Measurements from ENCODE around the gene SLFNL1.

Gene SLFNL1

GRCh38 chr1:41020109-41020576 lies 1.4 kb downstream of the SLFNL1 start:
- no peak for DNase-seq (ENCODE audit: low spot score)

DNA sequence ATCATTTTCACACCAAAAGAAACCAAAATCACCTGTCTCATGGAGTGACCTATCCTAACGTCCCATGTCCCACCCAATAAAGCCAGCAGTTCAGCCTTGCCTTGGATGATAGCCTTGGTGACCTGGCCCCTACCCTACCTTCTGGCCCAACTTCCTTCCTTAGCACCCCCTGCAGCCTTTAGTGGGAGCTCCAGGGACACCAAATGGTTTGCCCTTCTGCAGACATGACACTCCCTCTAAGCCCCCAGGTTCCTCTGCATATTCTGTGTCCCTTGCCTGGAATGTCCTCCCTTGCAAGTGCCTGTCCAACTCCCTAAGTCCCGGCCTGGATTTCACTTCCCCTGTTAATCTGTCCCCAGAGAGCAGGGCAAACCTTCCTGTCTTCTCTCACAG lies 2.2 kb downstream of the SLFNL1 start:
- no peak for DNase-seq (ENCODE audit: low spot score)

DNA sequence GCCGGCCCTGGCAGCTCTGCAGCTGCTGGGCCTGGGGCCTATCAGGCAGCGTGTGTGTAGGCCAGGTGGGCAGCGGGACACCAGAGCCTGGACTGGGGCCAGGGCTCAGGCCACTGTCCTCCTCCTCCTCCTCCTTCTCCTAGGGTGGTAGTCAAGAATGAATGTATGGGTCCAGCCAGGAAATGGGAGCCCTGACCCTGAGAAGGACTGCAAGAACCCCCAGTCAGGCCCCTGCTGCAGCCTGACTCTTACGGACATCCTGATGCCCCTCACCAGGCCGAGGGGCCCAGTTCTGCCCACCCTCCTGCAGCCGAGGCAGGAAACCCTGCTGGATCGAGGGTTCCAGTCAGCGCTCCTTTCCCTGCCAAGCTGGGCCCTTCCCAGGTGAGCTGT lies 3.5 kb downstream of the SLFNL1 start:
- no peak for DNase-seq (ENCODE audit: low spot score)

GRCh38 chr1:41017141-41018017 lies 4.1 kb downstream of the SLFNL1 start:
- no peak for DNase-seq (ENCODE audit: low spot score)

DNA sequence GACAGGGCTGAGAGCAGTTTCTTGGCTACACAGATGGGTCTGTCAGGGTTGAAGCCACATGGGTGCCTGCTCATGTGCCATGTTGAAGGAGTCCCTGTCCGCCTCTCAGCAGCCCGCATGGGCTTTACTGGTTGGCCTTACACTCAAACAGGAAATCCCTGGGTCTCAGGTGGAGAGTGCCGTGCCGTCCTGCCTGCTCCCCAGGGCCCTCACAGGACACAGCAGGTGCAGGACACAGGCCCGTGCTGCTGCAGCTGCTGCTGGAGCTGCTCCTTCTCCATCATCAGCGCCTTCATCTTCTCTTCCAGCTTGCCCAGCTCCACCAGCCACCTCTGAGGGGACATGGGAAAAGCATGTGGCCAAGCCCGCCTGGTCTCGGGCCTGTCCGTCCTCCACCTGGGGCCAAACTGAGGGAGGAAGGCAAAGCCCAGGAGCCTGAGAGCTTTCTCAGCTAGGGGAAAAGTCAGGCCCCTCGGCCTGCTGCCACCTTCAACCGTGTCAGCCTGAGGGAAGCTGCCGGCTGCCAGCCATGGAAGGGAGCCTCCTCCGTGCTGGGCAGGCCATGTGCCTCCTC lies 5.5 kb downstream of the SLFNL1 start:
- no peak for DNase-seq (ENCODE audit: low spot score)

- no peak for DNase-seq (ENCODE audit: low spot score)
These were observed 6.1 kb downstream of the SLFNL1 start for GRCh38 chr1:41015281-41015896.

DNA sequence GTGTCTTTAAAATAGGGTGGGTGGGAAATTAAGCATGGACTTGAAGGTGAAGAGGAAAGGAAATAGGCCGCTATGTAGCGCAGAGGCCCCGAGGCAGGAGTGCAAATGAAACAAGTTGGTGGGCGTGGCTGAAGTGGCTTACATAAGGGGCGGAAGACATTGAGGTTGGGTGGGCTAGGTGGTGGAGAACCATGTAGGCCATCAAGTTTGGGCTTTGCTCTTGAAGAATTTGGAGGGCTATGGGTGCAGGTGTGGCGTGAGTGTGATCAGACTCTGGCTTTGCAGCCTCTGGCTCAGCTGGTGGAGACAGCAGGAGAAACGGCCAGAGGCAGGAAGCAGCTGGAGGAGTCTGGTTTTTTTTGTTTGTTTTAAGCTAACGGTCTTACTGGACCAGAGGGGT lies 6.7 kb downstream of the SLFNL1 start:
- no peak for DNase-seq (ENCODE audit: low spot score)

DNA sequence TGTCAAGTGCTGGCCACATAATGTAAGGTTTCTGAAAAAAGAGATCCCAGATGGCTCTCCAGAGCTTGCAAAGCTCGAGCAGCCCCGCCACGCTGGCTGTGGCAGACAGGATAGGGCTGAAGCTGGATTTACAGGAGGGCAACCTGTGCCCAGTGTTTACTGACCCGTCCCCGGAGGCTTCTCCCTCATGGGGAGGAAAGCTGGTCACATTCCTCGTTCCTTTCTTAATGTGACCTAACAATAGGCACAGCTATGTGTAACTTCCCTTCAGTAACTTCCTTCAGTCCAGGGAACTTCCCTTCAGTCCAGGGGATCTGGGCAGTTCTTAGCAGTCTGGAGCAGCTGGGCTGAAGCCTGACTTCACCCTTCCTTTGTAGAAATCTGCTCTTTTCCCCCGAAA lies 7.7 kb downstream of the SLFNL1 start:
- no peak for DNase-seq (ENCODE audit: low spot score)

- DNase-seq (ENCODE audit: low spot score) = no peak
These were observed 8.5 kb downstream of the SLFNL1 start for GRCh38 chr1:41013024-41013423.

DNA sequence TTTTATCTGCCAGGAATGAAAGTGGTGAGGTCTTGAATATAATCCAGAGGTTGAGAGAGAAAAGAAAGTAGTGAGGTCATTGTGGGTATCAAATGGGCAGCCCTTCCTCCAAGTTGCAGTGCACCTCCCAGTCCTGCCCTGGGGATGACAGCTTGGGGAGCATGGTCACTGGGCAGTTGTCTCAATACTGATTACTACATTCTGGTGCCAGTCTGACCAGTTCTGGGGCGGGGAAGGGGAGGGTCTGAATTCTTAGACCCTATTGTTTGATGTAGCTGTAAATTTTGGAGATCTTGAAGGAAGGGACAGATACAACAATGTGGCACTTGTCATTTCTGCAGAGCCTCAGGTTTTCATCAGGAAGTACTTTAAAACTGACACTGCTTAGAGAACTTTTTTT lies 11.2 kb downstream of the SLFNL1 start:
- no peak for DNase-seq (ENCODE audit: low spot score)

DNA sequence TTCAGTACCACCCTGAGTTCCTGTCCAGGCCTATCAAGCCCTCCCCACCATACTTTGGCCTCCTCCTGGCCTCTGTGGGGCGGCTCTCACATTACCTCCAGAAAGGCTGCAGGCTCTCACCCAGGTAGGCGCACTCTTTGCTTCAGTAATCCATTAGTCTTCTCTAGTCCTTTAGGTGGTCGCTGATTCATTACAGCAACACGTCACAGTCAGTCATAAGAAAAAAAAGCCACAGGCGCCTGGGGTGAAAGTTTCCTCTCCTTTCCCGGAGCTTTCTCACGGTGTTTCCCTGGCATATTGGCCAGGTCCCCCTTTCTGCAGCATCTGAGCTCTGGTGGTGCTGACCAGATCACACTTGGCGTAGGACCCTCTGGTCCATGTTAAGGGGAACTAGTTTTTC lies 12.1 kb downstream of the SLFNL1 start:
- no peak for DNase-seq (ENCODE audit: low spot score)

GRCh38 chr1:41006942-41007865 lies 14.3 kb downstream of the SLFNL1 start:
- peak; percentile 37 for DNase-seq (ENCODE audit: low spot score)

DNA sequence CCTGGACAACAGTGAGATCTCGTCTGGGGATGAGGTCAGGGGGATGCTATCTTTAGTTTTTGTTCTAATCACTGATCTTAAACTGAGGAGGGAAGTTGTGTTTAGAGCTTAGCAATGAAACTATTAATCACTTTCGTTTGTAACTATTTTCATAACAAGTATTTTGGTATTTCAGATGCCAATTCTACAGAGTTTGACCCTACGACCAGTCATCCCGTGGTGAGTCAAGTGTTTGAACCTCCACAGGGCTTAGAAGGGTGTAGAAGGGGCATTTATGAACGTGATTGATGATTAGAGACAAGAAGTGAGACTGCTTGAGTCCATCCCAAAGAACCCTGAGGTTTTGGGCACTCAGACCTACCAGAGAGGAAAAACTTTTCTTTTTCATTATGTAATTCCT lies 15.6 kb downstream of the SLFNL1 start:
- no peak for DNase-seq (ENCODE audit: low spot score)

DNA sequence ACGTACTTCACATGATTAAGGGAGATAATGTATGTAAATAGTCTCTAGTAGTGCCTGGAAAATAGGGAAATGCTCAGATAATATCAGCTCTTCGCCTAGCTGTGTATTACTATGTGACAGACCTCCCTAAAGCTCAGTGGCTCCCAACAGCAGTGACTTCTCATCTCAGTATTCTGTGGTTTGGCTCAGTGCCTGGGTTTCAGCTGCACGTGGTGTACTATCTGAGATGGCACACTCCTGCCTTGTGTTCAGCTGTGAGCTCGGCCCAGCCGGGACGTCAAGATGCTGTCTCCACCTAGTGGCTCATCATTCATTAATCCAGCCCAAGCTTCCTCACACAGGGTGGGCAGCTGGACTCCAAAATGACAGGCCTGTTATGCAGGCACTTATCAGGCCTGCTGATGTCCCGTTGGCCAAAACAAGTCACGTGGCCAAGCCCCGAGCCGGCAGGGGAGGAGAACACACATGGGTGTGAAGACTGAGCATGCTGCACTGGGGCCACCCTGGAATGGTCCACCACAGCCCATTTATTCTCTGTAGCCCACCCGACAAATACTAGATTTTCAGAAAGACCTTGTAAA lies 17.8 kb downstream of the SLFNL1 start:
- DNase-seq (ENCODE audit: low spot score) = peak; percentile 96

DNA sequence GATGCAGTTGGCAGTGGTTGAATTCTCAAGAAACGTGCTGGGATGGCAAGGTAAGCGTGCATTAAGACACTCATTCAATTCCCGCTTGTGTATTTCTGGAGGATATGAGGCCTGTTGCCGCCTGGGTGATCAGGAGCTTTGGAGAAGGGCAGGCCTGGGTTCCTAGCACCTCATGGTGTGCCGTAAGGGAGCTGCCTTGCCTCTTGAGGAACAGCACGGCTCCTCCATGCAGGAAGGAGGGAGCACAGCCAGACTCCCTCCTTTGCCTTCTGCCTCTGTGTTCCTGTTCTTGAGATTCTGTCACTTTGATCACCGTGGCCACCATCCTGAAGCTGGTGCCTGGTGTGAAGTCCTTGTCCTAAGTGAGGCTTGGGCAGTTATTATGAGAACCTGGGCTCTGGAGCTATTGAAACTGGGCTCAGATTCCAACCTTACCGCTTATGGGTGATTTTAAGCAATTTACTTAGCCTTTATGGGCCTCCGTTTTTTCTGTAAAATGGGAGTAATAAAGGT lies 18.3 kb downstream of the SLFNL1 start:
- DNase-seq (ENCODE audit: low spot score) = no peak

GRCh38 chr1:40998668-40999067 lies 22.9 kb downstream of the SLFNL1 start:
- DNase-seq (ENCODE audit: low spot score) = no peak

DNA sequence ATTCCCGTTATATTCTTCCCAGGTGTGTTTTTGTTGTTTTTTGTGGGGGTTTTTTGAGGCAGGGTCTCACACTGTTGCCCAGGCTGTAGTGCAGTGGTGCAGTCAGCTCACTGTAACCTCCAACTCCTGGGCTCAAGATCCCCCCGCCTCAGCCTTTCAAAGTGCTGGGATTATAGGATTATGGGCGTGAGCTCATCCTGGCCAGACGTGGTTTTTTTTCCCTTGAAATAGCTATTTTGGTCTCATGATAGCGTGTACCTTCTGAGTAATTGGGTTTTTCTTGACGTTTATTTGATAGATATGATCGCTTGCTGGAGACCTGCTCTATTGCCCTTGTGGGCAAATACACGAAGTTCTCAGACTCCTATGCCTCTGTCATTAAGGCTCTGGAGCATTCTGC lies 24.4 kb downstream of the SLFNL1 start:
- DNase-seq (ENCODE audit: low spot score) = no peak

DNA sequence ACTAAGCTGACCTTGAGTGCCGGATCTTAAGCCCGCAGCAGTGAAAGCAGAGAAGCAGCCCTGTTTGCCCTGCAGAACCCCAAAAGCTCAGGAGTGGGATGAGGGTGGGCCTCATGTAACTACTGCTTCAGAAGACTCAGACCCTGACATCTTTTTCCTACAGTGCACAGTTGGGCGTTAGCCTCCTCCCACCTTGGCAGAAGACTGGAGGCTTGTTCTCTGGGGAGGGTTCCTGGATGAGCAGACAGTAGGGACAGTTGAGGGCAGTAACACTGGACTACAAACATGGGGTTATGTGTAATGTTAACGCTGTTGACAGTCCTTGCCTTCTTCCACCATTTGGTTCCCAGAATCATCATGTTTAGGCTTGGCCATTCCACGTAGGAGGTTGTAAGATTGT lies 32.5 kb downstream of the SLFNL1 start:
- DNase-seq (ENCODE audit: low spot score) = no peak

GRCh38 chr1:40988280-40988679 lies 33.2 kb downstream of the SLFNL1 start:
- no peak for DNase-seq (ENCODE audit: low spot score)

DNA sequence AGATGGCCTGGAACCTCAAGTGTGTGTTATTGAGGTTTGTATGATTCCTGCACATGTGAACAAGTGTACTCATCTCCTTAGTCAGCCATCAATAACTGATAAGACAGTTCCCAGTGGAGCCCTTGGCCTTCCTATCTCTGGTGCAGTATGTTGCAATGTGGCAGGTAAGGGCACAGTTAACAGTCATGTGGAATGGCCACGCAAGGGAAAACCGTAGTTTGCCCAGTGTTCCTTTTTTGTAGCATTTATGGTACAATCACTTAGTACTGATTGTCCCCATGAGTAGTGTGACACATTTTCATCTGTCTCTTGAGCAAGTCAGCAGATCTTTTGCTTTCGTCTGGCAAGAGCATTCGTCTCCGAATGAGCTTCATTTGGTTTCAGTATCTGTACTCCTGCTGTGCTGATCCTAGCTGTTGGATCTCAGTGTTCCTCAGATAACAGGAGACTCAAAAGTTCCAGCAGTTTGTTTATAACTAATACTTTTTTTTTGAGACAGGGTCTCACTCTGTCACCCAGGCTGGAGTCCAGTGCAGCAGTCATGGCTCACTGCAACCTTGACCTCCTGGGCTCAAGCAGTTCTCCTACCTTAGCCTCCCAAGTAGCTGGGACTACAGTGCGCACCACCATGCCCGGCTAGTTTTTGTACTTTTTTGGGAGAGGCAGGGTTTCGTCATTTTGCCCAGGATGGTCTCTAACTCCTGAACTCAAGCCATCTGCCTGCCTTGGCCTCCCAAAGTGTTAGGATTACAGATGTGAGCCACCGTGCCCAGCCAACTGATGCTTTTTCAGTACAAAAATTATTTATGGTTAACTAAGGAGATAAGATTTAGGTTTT lies 33.9 kb downstream of the SLFNL1 start:
- no peak for DNase-seq (ENCODE audit: low spot score)

DNA sequence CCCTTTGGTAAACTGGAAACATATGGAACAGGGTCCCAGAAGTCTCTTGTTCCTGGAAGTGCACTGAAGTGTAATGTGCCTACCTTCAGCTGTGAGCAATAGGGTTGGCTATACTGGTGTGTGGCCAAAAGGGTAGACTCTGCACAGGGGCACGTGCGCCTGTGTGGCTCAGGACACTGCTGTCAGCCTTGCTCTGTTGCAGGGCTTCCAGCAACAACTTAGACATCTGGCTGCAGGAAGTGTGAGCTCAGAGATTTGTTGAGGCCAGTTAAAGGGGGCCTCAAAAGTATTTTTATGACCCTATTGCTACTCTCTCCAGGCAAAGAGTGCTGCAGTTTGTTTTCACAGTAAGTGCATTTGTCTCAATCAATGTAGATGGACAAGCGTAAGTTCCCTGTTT lies 34.6 kb downstream of the SLFNL1 start:
- DNase-seq (ENCODE audit: low spot score) = no peak
